ENCODE measurements around the gene NR3C2. TPM values are rescaled to one million over a fixed set of nuclear protein-coding genes. Genes with fewer than 3 reads are reported as not detected.

The NR3C2 gene
- total RNA-seq, 2 experiments from 2014 or later = 2.0 to 5.2 TPM

- Histone ChIP-seq H3K9me3 (ENCODE audit: low read length) (no peaks in the 10 kb centered on the region), H3K79me2 (ENCODE audit: insufficient read depth, low read depth, low read length) (no peaks in the 10 kb centered on the region), H3K36me3 (ENCODE audit: insufficient read depth, low read length) (no peaks in the 10 kb centered on the region), H3K4me2 (ENCODE audit: low read length) (no peak overlapping the region), H4K20me1 (ENCODE audit: insufficient read depth, low read length) (no peaks in the 10 kb centered on the region), H3K4me1 (ENCODE audit: insufficient read depth, low read length, poor library complexity, severe bottlenecking) (no peaks in the 10 kb centered on the region), H3K4me3 (ENCODE audit: low read depth, low read length, poor library complexity, severe bottlenecking) (no peak overlapping the region), H3K9me2 (ENCODE audit: insufficient read depth, low read length) (no peaks in the 10 kb centered on the region), H2AFZ (ENCODE audit: low read length) (no peak overlapping the region), H3K27ac (ENCODE audit: low read depth, low read length, poor library complexity, severe bottlenecking) (no peak overlapping the region)
- CTCF ChIA-PET (ENCODE audit: unreplicated experiment) = no interaction called here
- POLR2A ChIA-PET = no interaction called here
- intact Hi-C loops (cut with micrococcal nuclease; ENCODE audit: unreplicated experiment) = no loop called here
- BruUV-seq (replicated peaks) = no TSS peak
- no peak for DNase-seq (ENCODE audit: low spot score)
- TF ChIP-seq EZH2phosphoT487 (IDR thresholded peaks at IDR 0.05; ENCODE audit: borderline replicate concordance, low read depth, low read length) = no peak
- TF ChIP-seq, protein P1, sequence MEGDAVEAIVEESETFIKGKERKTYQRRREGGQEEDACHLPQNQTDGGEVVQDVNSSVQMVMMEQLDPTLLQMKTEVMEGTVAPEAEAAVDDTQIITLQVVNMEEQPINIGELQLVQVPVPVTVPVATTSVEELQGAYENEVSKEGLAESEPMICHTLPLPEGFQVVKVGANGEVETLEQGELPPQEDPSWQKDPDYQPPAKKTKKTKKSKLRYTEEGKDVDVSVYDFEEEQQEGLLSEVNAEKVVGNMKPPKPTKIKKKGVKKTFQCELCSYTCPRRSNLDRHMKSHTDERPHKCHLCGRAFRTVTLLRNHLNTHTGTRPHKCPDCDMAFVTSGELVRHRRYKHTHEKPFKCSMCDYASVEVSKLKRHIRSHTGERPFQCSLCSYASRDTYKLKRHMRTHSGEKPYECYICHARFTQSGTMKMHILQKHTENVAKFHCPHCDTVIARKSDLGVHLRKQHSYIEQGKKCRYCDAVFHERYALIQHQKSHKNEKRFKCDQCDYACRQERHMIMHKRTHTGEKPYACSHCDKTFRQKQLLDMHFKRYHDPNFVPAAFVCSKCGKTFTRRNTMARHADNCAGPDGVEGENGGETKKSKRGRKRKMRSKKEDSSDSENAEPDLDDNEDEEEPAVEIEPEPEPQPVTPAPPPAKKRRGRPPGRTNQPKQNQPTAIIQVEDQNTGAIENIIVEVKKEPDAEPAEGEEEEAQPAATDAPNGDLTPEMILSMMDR (conservative IDR thresholded peaks at IDR 0.05; ENCODE audit: low read length) = no peak
Measured at GRCh38 chr4:148229798-148230197, 212.4 kb downstream of the NR3C2 start.

DNA sequence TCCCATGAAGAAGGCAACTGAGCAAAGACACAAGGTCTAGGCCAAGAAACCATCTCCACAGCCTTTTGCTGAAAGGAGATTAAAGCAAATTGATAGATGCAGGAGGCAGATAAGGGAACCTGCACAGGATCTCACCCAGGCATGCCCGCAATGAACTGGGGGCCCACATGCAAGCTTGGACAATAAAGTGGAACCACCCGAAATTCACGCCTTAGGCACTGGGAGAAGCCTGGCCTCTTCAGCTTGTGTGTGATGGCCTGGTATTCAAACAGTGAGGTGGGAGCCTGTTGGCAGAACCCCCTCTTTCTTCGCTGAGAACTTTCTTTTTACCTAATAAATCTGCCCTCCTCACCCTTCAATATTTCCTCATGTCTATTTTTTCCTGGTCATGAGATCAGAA lies 213.2 kb downstream of the NR3C2 start:
- no TSS peak for BruUV-seq (replicated peaks)

GRCh38 chr4:148227147-148227546 lies 215.1 kb downstream of the NR3C2 start:
- BruUV-seq (replicated peaks) = no TSS peak
- Histone ChIP-seq H3K36me3 (ENCODE audit: insufficient read depth, low read length) (no peaks in the 10 kb centered on the region), H2AFZ (ENCODE audit: low read length) (no peak overlapping the region), H3K4me1 (ENCODE audit: insufficient read depth, low read length, poor library complexity, severe bottlenecking) (no peaks in the 10 kb centered on the region), H4K20me1 (ENCODE audit: insufficient read depth, low read length) (no peaks in the 10 kb centered on the region), H3K9me2 (ENCODE audit: insufficient read depth, low read length) (no peaks in the 10 kb centered on the region), H3K27ac (ENCODE audit: low read depth, low read length, poor library complexity, severe bottlenecking) (no peak overlapping the region), H3K79me2 (ENCODE audit: insufficient read depth, low read depth, low read length) (no peaks in the 10 kb centered on the region), H3K4me2 (ENCODE audit: low read length) (no peak overlapping the region), H3K4me3 (ENCODE audit: low read depth, low read length, poor library complexity, severe bottlenecking) (no peak overlapping the region), H3K9me3 (ENCODE audit: low read length) (no peaks in the 10 kb centered on the region)
- ChIA-PET CTCF (ENCODE audit: unreplicated experiment) (no interaction called here), POLR2A (interaction anchor here (1.4 kb wide), 1 partner anchor 11 kb away, joined by 3 read pairs; no protein-coding TSS in a partner anchor)
- no peak for TF ChIP-seq EZH2phosphoT487 (IDR thresholded peaks at IDR 0.05; ENCODE audit: borderline replicate concordance, low read depth, low read length)
- TF ChIP-seq, protein P1 (conservative IDR thresholded peaks at IDR 0.05; ENCODE audit: low read length) = no peak
- intact Hi-C loops (cut with micrococcal nuclease; ENCODE audit: unreplicated experiment) = no loop called here
- no peak for DNase-seq (ENCODE audit: low spot score)

More for the DNA sequence above, 213.2 kb downstream of the NR3C2 start:
- H3K4me2 ChIP-seq (ENCODE audit: low read length) = no peak overlapping the region
- DNase-seq (ENCODE audit: low spot score) = no peak
- no peak for TF ChIP-seq EZH2phosphoT487 (IDR thresholded peaks at IDR 0.05; ENCODE audit: borderline replicate concordance, low read depth, low read length)
- TF ChIP-seq, protein P1 (conservative IDR thresholded peaks at IDR 0.05; ENCODE audit: low read length) = no peak
- H3K79me2 ChIP-seq (ENCODE audit: insufficient read depth, low read depth, low read length) = no peaks in the 10 kb centered on the region
- ChIA-PET POLR2A (no interaction called here), CTCF (ENCODE audit: unreplicated experiment) (no interaction called here)
- H3K4me3 ChIP-seq (ENCODE audit: low read depth, low read length, poor library complexity, severe bottlenecking) = no peak overlapping the region
- H3K27ac ChIP-seq (ENCODE audit: low read depth, low read length, poor library complexity, severe bottlenecking) = no peak overlapping the region
- H3K36me3 ChIP-seq (ENCODE audit: insufficient read depth, low read length) = no peaks in the 10 kb centered on the region
- no peaks in the 10 kb centered on the region for H4K20me1 ChIP-seq (ENCODE audit: insufficient read depth, low read length)
- no peaks in the 10 kb centered on the region for H3K9me3 ChIP-seq (ENCODE audit: low read length)
- no peaks in the 10 kb centered on the region for H3K9me2 ChIP-seq (ENCODE audit: insufficient read depth, low read length)
- H3K4me1 ChIP-seq (ENCODE audit: insufficient read depth, low read length, poor library complexity, severe bottlenecking) = no peaks in the 10 kb centered on the region
- intact Hi-C loops (cut with micrococcal nuclease; ENCODE audit: unreplicated experiment) = no loop called here
- H2AFZ ChIP-seq (ENCODE audit: low read length) = no peak overlapping the region

Data from OCI-LY7 (cell line).